Fibroblast of mammary gland (primary cell): ENCODE measurements around the gene PKN1.

Experiments used
- DNase-seq: peaks from one replicate; pipeline ENCODE4 v3.0.0-alpha.2; 2010; ENCODE audit warnings: low read depth
- H3K4me3 ChIP-seq: 2 replicates; pipeline ENCODE4 v1.5.1; 2011; ENCODE audit warnings: low read depth, mild to moderate bottlenecking, low read length, moderate library complexity; ENCODE audit not compliant: control insufficient read depth
- TF ChIP-seq, protein P1 (sequence below): conservative IDR thresholded peaks from 2 replicates; pipeline ENCODE4 v1.5.1; 2011; ENCODE audit warnings: low read depth, low read length, inconsistent platforms; ENCODE audit not compliant: control insufficient read depth, insufficient read depth

PKN1 gene

GRCh38 chr19:14494411-14494810 is 61.3 kb downstream of the PKN1 start:
- DNase-seq = no peak
- TF ChIP-seq, protein P1, sequence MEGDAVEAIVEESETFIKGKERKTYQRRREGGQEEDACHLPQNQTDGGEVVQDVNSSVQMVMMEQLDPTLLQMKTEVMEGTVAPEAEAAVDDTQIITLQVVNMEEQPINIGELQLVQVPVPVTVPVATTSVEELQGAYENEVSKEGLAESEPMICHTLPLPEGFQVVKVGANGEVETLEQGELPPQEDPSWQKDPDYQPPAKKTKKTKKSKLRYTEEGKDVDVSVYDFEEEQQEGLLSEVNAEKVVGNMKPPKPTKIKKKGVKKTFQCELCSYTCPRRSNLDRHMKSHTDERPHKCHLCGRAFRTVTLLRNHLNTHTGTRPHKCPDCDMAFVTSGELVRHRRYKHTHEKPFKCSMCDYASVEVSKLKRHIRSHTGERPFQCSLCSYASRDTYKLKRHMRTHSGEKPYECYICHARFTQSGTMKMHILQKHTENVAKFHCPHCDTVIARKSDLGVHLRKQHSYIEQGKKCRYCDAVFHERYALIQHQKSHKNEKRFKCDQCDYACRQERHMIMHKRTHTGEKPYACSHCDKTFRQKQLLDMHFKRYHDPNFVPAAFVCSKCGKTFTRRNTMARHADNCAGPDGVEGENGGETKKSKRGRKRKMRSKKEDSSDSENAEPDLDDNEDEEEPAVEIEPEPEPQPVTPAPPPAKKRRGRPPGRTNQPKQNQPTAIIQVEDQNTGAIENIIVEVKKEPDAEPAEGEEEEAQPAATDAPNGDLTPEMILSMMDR = no peak
- H3K4me3 ChIP-seq = peak overlapping the region; percentile 76

- DNase-seq = no peak
- H3K4me3 ChIP-seq = peak overlapping the region; percentile 76
- TF ChIP-seq, protein P1 = no peak
Measured at GRCh38 chr19:14494910-14495671, 62.0 kb downstream of the PKN1 start.

GRCh38 chr19:14495672-14496028 is 62.5 kb downstream of the PKN1 start:
- TF ChIP-seq, protein P1 = no peak

GRCh38 chr19:14496029-14496833 is 63.1 kb downstream of the PKN1 start, which contains the start of gene GIPC1:
Gene GIPC1 (minus strand): TSS chr19:14496127. CDS start chr19:14482976, 13,151 bp downstream.
- H3K4me3 ChIP-seq = peak within 1 kb of the TSS; percentile 76
- TF ChIP-seq, protein P1 = no peak
- peak; percentile 98 for DNase-seq

More at GRCh38 chr19:14495672-14496028, 62.5 kb downstream of the PKN1 start:
- no peak for DNase-seq
- H3K4me3 ChIP-seq = peak overlapping the region; percentile 76

DNA sequence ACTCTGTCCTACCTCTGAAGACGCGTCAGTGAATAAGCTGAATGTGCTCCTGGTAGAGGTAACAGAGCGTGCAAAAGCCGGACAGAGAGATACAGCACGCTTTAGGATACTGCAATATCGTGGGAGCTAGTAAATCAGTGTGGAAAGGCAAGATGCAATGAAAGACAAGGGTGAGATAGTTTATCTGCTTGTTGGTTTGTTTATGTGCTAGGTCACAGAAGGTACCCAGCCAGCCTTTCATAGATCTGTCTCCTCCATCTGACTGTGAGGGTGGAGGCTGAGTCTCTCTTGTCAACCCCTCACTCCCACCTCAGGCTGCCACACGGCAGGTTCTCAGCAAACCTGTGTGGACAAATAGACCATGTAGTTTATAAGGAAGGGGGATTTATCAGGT is 63.7 kb downstream of the PKN1 start:
- no peak for DNase-seq
- TF ChIP-seq, protein P1 = no peak
- peak overlapping the region; percentile 47 for H3K4me3 ChIP-seq

DNA sequence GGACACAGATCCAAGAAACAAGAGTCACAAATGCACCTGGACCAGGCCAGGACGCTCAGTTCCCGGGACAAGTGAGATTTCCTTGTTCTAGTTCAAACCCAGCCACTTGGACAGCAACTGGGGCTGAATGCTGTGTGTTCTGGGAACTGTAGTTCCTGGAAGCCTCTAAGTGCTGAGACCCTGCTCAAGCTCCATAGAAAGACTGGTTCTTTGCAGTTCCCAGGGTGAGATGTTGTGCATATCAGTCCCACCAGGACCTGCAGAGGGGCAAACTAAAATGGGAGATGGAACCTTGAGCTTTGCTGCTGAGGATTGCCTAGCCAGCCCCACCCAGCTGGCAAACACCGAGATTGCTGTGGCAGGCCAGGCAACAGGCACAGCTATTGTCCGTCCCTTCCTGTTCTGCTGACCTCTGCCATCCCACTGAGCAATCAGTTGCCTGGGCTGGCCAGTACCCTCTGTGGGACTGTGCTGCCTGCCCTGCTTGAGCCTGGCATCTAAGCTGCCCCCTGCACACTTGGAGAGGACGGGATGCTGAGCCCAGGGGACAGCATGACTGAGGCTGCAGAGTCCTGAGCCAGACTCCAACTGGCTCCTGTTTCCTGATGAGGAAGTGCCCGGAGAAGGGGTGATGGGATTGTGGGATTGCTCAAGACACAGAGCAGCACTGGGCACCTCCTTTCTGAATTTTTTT is 64.3 kb downstream of the PKN1 start:
- DNase-seq = no peak
- H3K4me3 ChIP-seq = no peak overlapping the region
- TF ChIP-seq, protein P1 = no peak
